Endothelial cell of umbilical vein (primary cell): ENCODE measurements around the gene FBXW7. TPM values are rescaled to one million over a fixed set of nuclear protein-coding genes. Genes with fewer than 3 reads are reported as not detected.

ENCODE experiments used
- BruUV-seq: library from RNA; stranded (reverse); fragments of 400-500 nt; replicated peaks from 2 replicates; lab custom pipeline; 2021; lab: Mats Ljungman, UMichigan
- CTCF ChIA-PET: fragments of 300-600, 350-600 bp; sonication (Branson Sonifier 250); formaldehyde crosslinking; loops from one replicate; lab custom pipeline; 2021; ENCODE audit warnings: antibody characterized with exemption, inconsistent platforms; lab: Charles Lee
- POLR2A ChIA-PET: fragments of 300-600, 350-600 bp; sonication (Branson Sonifier 250); formaldehyde crosslinking; loops from one replicate; lab custom pipeline; 2021; ENCODE audit warnings: antibody characterized with exemption, inconsistent platforms; lab: Charles Lee
- DNase-seq: peaks from one replicate; pipeline ENCODE4 v3.0.0-alpha.2; 2011; ENCODE audit warnings: low read depth, low spot score
- FAIRE-seq: peaks from 2 replicates; lab custom pipeline; 2011; peaks lifted over from hg19 to GRCh38; lab: Jason Lieb, UNC
- H2AFZ ChIP-seq: 2 replicates; pipeline ENCODE4 v1.6.0; 2012; ENCODE audit warnings: low read depth, low read length, control low read depth, inconsistent platforms
- H3K27ac ChIP-seq: 2 replicates; pipeline ENCODE4 v1.5.1; 2011; ENCODE audit warnings: low read depth, mild to moderate bottlenecking, control low read depth, low read length, moderate library complexity; ENCODE audit not compliant: insufficient read depth
- H3K27me3 ChIP-seq, 2 experiments: 2 replicates each; pipeline versions ENCODE4 v1.6.0 to v1.6.1; 2011; ENCODE audit warnings: low read length in 2 of 2, mixed read lengths in 1 of 2; ENCODE audit not compliant: control insufficient read depth in 2 of 2, insufficient read depth in 2 of 2
- H3K36me3 ChIP-seq, 2 experiments: 2 replicates in 1 of 2; 3 replicates in 1 of 2; pipeline ENCODE4 v1.5.1; 2011; ENCODE audit warnings: low read length in 2 of 2, mild to moderate bottlenecking in 1 of 2, moderate library complexity in 1 of 2; ENCODE audit not compliant: control insufficient read depth in 2 of 2, insufficient read depth in 2 of 2; ENCODE audit errors: extremely low read depth in 1 of 2
- H3K4me1 ChIP-seq: 3 replicates; pipeline ENCODE4 v1.5.1; 2011; ENCODE audit warnings: mild to moderate bottlenecking, low read length; ENCODE audit not compliant: control insufficient read depth, insufficient read depth; ENCODE audit errors: extremely low read depth
- H3K4me2 ChIP-seq: 2 replicates; pipeline ENCODE4 v1.6.1; 2011; ENCODE audit warnings: low read length, control low read depth, mixed read lengths; ENCODE audit not compliant: insufficient read depth
- H3K4me3 ChIP-seq, 3 experiments: fragments of 200-600 bp in 1 of 3; sonication (generic), shearing (Covaris generic) in 1 of 3; replicated peaks in 1 of 3; 2 replicates each; pipeline ENCODE4 v1.5.1; 2011 to 2016; ENCODE audit warnings: control low read depth in 3 of 3, low read length in 3 of 3, mild to moderate bottlenecking in 2 of 3, inconsistent platforms in 1 of 3, low read depth in 1 of 3, moderate library complexity in 1 of 3; ENCODE audit not compliant: insufficient read depth in 1 of 3
- H3K79me2 ChIP-seq: 2 replicates; pipeline ENCODE4 v1.6.0; 2012; ENCODE audit warnings: low read length, inconsistent platforms; ENCODE audit not compliant: control insufficient read depth, insufficient read depth
- H3K9ac ChIP-seq: replicated peaks from 2 replicates; pipeline ENCODE3; 2011; ENCODE audit warnings: low read length, control low read depth; ENCODE audit not compliant: insufficient read depth; ENCODE audit errors: extremely low read depth
- H3K9me1 ChIP-seq: replicated peaks from 3 replicates; pipeline ENCODE4 v1.6.0; 2011; ENCODE audit warnings: mild to moderate bottlenecking, low read length; ENCODE audit not compliant: control insufficient read depth, insufficient read depth; ENCODE audit errors: extremely low read depth
- H3K9me3 ChIP-seq: replicated peaks from 2 replicates; pipeline ENCODE4 v1.5.1; 2012; ENCODE audit warnings: low read length, inconsistent platforms; ENCODE audit not compliant: control insufficient read depth, insufficient read depth
- H4K20me1 ChIP-seq: replicated peaks from 2 replicates; pipeline ENCODE3; 2011; ENCODE audit warnings: mild to moderate bottlenecking, low read length; ENCODE audit not compliant: control insufficient read depth, insufficient read depth; ENCODE audit errors: extremely low read depth
- EZH2 ChIP-seq: IDR thresholded peaks from 2 replicates; pipeline ENCODE4 v1.6.1; 2012; ENCODE audit warnings: borderline replicate concordance, low read depth, mild to moderate bottlenecking, moderate library complexity, low read length, inconsistent platforms; ENCODE audit not compliant: severe bottlenecking
- FOS ChIP-seq: IDR thresholded peaks from 2 replicates; pipeline ENCODE4 v1.6.1; 2011; ENCODE audit warnings: mild to moderate bottlenecking, low read length, moderate library complexity, borderline replicate concordance; ENCODE audit not compliant: insufficient read depth
- GATA2 ChIP-seq: IDR thresholded peaks from 2 replicates; pipeline ENCODE4 v1.7.0; 2011; ENCODE audit warnings: low read depth, mild to moderate bottlenecking, moderate library complexity, mixed read lengths, low read length; ENCODE audit not compliant: insufficient read length, insufficient read depth
- JUN ChIP-seq: IDR thresholded peaks from 2 replicates; pipeline ENCODE4 v1.6.1; 2011; ENCODE audit warnings: borderline replicate concordance, low read depth; ENCODE audit not compliant: insufficient read length, insufficient read depth
- MYC ChIP-seq: IDR thresholded peaks from one replicate; pipeline ENCODE4 v1.6.1; 2011; ENCODE audit warnings: mild to moderate bottlenecking, low read depth, low read length
- POLR2A ChIP-seq: IDR thresholded peaks from 2 replicates; pipeline ENCODE4 v1.6.1; 2012; ENCODE audit warnings: low read depth, mild to moderate bottlenecking, control low read depth, low read length
- POLR2AphosphoS5 ChIP-seq: IDR thresholded peaks from 2 replicates; pipeline ENCODE4 v1.6.1; 2012; ENCODE audit warnings: low read depth, mild to moderate bottlenecking, control low read depth, low read length, moderate library complexity; ENCODE audit not compliant: insufficient read depth
- dilution Hi-C: fragments of 300-500 bp; cut with MboI; formaldehyde crosslinking; loops from one replicate; pipeline ENCODE4 v1.15.0; 2019; ENCODE audit warnings: low sequenced_read_pairs; ENCODE audit not compliant: extremely low pct_ligation_motif_present
- intact Hi-C: fragments of 100-400 bp; cut with micrococcal nuclease; formaldehyde crosslinking; loops from one replicate; pipeline ENCODE4 v1.10.0; 2022
- polyA plus RNA-seq, 4 experiments: library from polyadenylated mRNA; depleted of rRNA in 3 of 4; stranded (reverse) in 3 of 4; unstranded in 1 of 4; fragments of >200 nt; gene quantifications; 2 replicates each; pipeline versions ENCODE4 v1.2.1 to v1.2.3, GENCODE V29; 2011 to 2012; ENCODE audit warnings: missing spikeins in 1 of 4
- total RNA-seq: library from RNA; stranded (reverse); gene quantifications from 2 replicates; pipeline ENCODE4 v1.2.3, GENCODE V29; 2021
- TF ChIP-seq, protein P1 (sequence below): IDR thresholded peaks from 2 replicates; pipeline ENCODE4 v1.6.1; 2011; ENCODE audit not compliant: insufficient read depth, insufficient read length
- TF ChIP-seq, protein P2 (sequence below), 2 donors: IDR thresholded peaks; 1 replicate in 1 of 2; 2 replicates in 1 of 2; pipeline ENCODE4 v1.5.1; 2011; ENCODE audit warnings: low read length in 2 of 2, mild to moderate bottlenecking in 2 of 2, moderate library complexity in 2 of 2, control low read depth in 1 of 2, inconsistent platforms in 1 of 2, low read depth in 1 of 2; ENCODE audit not compliant: insufficient read depth in 1 of 2; ENCODE audit errors: extremely low read depth in 1 of 2

Gene FBXW7
- total and polyA plus RNA-seq, 2 donors (not counting 3 experiments of a cell fraction or from before 2014, with no cell fraction given) = 7.0 to 28.1 TPM

DNA sequence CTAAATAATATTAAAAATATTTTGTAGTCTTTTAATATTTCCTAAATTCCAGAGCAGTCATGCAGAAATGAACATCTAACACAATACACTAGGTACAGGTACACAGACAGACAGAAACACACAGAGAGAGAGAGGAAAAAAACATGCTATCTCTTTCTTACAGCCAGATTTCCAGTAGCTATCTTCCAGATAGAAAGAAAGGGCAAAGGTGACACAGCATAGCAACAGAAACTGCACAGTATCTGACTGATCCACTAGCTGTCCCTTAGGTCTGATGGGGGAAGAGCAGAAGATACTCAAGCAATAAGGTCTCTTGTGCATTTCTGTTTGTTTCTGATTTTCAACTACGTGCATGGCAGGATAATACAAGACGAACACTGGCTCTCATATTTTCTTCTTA is 7.8 kb downstream of the FBXW7 start:
- H3K27ac ChIP-seq = no peak overlapping the region
- no peak overlapping the region for H2AFZ ChIP-seq
- H3K4me3 ChIP-seq = no peak overlapping the region
- TF ChIP-seq POLR2AphosphoS5 (no peak), FOS (no peak), POLR2A (no peak), GATA2 (no peak), MYC (no peak), EZH2 (no peak), JUN (no peak)
- TF ChIP-seq, protein P1, sequence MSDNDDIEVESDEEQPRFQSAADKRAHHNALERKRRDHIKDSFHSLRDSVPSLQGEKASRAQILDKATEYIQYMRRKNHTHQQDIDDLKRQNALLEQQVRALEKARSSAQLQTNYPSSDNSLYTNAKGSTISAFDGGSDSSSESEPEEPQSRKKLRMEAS = no peak
- TF ChIP-seq, protein P2, sequence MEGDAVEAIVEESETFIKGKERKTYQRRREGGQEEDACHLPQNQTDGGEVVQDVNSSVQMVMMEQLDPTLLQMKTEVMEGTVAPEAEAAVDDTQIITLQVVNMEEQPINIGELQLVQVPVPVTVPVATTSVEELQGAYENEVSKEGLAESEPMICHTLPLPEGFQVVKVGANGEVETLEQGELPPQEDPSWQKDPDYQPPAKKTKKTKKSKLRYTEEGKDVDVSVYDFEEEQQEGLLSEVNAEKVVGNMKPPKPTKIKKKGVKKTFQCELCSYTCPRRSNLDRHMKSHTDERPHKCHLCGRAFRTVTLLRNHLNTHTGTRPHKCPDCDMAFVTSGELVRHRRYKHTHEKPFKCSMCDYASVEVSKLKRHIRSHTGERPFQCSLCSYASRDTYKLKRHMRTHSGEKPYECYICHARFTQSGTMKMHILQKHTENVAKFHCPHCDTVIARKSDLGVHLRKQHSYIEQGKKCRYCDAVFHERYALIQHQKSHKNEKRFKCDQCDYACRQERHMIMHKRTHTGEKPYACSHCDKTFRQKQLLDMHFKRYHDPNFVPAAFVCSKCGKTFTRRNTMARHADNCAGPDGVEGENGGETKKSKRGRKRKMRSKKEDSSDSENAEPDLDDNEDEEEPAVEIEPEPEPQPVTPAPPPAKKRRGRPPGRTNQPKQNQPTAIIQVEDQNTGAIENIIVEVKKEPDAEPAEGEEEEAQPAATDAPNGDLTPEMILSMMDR (IDR thresholded peaks at IDR 0.05; ENCODE audit: extremely low read depth in 1 of 2, insufficient read depth in 1 of 2, low read depth in 1 of 2, low read length in 2 of 2) = no peak
- no peaks in the 10 kb centered on the region for H3K9me3 ChIP-seq
- dilution Hi-C loops = no loop called here
- peaks cover 77% of the 10 kb centered on the region for H3K79me2 ChIP-seq
- CTCF ChIA-PET = no interaction called here
- FAIRE-seq (no peak), DNase-seq (no peak)
- no peaks in the 10 kb centered on the region for H3K27me3 ChIP-seq
- POLR2A ChIA-PET = no interaction called here
- peaks cover 18% of the 10 kb centered on the region for H3K4me1 ChIP-seq
- H3K9ac ChIP-seq = no peak overlapping the region
- no peak overlapping the region for H3K4me2 ChIP-seq
- peaks cover 10% of the 10 kb centered on the region for H4K20me1 ChIP-seq
- no TSS peak for BruUV-seq
- H3K36me3 ChIP-seq = no peaks in the 10 kb centered on the region
- H3K9me1 ChIP-seq = peaks cover 2% of the 10 kb centered on the region
- intact Hi-C loops = no loop called here
